Breast epithelium (tissue), 4 donors: ENCODE data around the gene KRT74. TPM values are rescaled to one million over a fixed set of nuclear protein-coding genes. Genes with fewer than 3 reads are reported as not detected.

ENCODE experiments used
- DNase-seq, 2 donors: peaks; one replicate each; pipeline ENCODE4 v3.0.0-alpha.2; 2019; ENCODE audit warnings: low spot score in 2 of 2
- H3K27ac ChIP-seq, 2 donors: fragments of 200-600 bp; sonication (generic) in 1 of 2; one replicate each; pipeline ENCODE4 v1.5.1; 2016 to 2019; ENCODE audit warnings: mild to moderate bottlenecking in 1 of 2
- H3K27me3 ChIP-seq, 2 donors: fragments of 200-600 bp; sonication (generic) in 1 of 2; one replicate each; pipeline versions ENCODE4 v1.5.1 to v1.6.0; 2017 to 2019; ENCODE audit warnings: control low read depth in 1 of 2, mild to moderate bottlenecking in 1 of 2
- H3K36me3 ChIP-seq: fragments of 200-600 bp; one replicate; pipeline ENCODE4 v1.5.1; 2019
- H3K4me1 ChIP-seq, 2 donors: fragments of 200-600 bp; sonication (generic); one replicate each; pipeline ENCODE4 v1.5.1; 2016 to 2019; ENCODE audit warnings: control low read depth in 1 of 2
- H3K4me3 ChIP-seq, 3 donors: fragments of 200-600 bp; sonication (generic); 1 replicate in 2 of 3; 2 replicates in 1 of 3; pipeline ENCODE4 v1.5.1; 2016 to 2019; ENCODE audit warnings: mild to moderate bottlenecking in 3 of 3, moderate library complexity in 2 of 3
- H3K9me3 ChIP-seq, 2 donors: fragments of 200-600 bp; sonication (generic) in 1 of 2; one replicate each; pipeline ENCODE4 v1.5.1; 2016 to 2019; ENCODE audit warnings: control low read depth in 1 of 2
- CTCF ChIP-seq, 3 donors: fragments of 450-650 bp; IDR thresholded peaks; one replicate each; pipeline ENCODE4 v1.5.1; 2016 to 2017; ENCODE audit warnings: antibody characterized with exemption in 3 of 3, mild to moderate bottlenecking in 3 of 3, moderate library complexity in 3 of 3
- POLR2A ChIP-seq: fragments of 450-650 bp; IDR thresholded peaks from one replicate; pipeline ENCODE4 v1.6.1; 2016; ENCODE audit warnings: antibody characterized with exemption, mild to moderate bottlenecking, moderate library complexity
- POLR2AphosphoS5 ChIP-seq, 3 donors: sonication (generic); formaldehyde crosslinking; IDR thresholded peaks; one replicate each; pipeline ENCODE4 v1.6.1; 2017; ENCODE audit warnings: antibody characterized with exemption in 3 of 3
- intact Hi-C: fragments of 100-400 bp; cut with DNase I; formaldehyde crosslinking; loops from one replicate; pipeline ENCODE4 v1.15.1; 2023; ENCODE audit warnings: low total_unique reads
- total RNA-seq, 3 donors: library from RNA; depleted of rRNA; stranded (reverse); fragments of >200 nt; gene quantifications; one replicate each; pipeline ENCODE4 v1.1.0, GENCODE V29; 2016

Gene KRT74
- total RNA-seq, 3 donors from 2014 or later = not detected

- peak overlapping the region; percentile 77 to 83 for H3K27ac ChIP-seq
- no peaks in the 10 kb centered on the region for H3K9me3 ChIP-seq
- no peaks in the 10 kb centered on the region for H3K27me3 ChIP-seq
- H3K4me1 ChIP-seq = peaks cover 3 to 16% of the 10 kb centered on the region in 2 donors
- no peak for TF ChIP-seq CTCF (IDR thresholded peaks at IDR 0.05)
- intact Hi-C loops = no loop called here
- DNase-seq = peak in 1 of 2 donors; percentile 21
- no peak overlapping the region for H3K4me3 ChIP-seq
- no peaks in the 10 kb centered on the region for H3K36me3 ChIP-seq
Measured at GRCh38 chr12:52526511-52526951, 47.1 kb downstream of the KRT74 start.

- Histone ChIP-seq H3K27ac (peak overlapping the region; percentile 77 to 83), H3K9me3 (no peaks in the 10 kb centered on the region), H3K4me1 (peaks cover 3 to 16% of the 10 kb centered on the region in 2 donors), H3K27me3 (no peaks in the 10 kb centered on the region), H3K4me3 (no peak overlapping the region), H3K36me3 (no peaks in the 10 kb centered on the region)
- intact Hi-C loops = no loop called here
- peak in 1 of 2 donors; percentile 17 for DNase-seq
- TF ChIP-seq POLR2AphosphoS5 (IDR thresholded peaks at IDR 0.05) (no peak), CTCF (IDR thresholded peaks at IDR 0.05) (no peak), POLR2A (no peak)
Measured at GRCh38 chr12:52525661-52526499, 47.8 kb downstream of the KRT74 start.

- peak in 1 of 2 donors; percentile 37 for DNase-seq
- H3K36me3 ChIP-seq = no peaks in the 10 kb centered on the region
- intact Hi-C loops = no loop called here
Measured at GRCh38 chr12:52524898-52525591, 48.6 kb downstream of the KRT74 start.

GRCh38 chr12:52524241-52524897 is 49.3 kb downstream of the KRT74 start:
- Histone ChIP-seq H3K27me3 (no peaks in the 10 kb centered on the region), H3K36me3 (no peaks in the 10 kb centered on the region), H3K4me1 (peaks cover 3 to 16% of the 10 kb centered on the region in 2 donors), H3K27ac (peak overlapping the region; percentile 83 to 90), H3K4me3 (no peak overlapping the region), H3K9me3 (no peaks in the 10 kb centered on the region)
- intact Hi-C loops = no loop called here
- peak in 1 of 2 donors; percentile 89 for DNase-seq
- TF ChIP-seq CTCF (IDR thresholded peaks at IDR 0.05) = no peak
- no peak for TF ChIP-seq POLR2A
- no peak for TF ChIP-seq POLR2AphosphoS5 (IDR thresholded peaks at IDR 0.05)

More at GRCh38 chr12:52524898-52525591, 48.6 kb downstream of the KRT74 start:
- TF ChIP-seq POLR2AphosphoS5 (IDR thresholded peaks at IDR 0.05) (no peak), POLR2A (no peak)
- Histone ChIP-seq H3K27me3 (no peaks in the 10 kb centered on the region), H3K9me3 (no peaks in the 10 kb centered on the region), H3K4me1 (peaks cover 3 to 16% of the 10 kb centered on the region in 2 donors), H3K27ac (peak overlapping the region; percentile 77 to 83), H3K4me3 (peak overlapping the region in 1 of 3 donors; percentile 2)

- Histone ChIP-seq H3K27me3 (no peaks in the 10 kb centered on the region), H3K36me3 (no peaks in the 10 kb centered on the region), H3K4me3 (no peak overlapping the region), H3K9me3 (no peaks in the 10 kb centered on the region), H3K4me1 (peaks cover 3 to 13% of the 10 kb centered on the region in 2 donors), H3K27ac (peak overlapping the region; percentile 83 to 90)
- intact Hi-C loops = no loop called here
- DNase-seq = peak in 1 of 2 donors; percentile 64
- TF ChIP-seq POLR2A (no peak), CTCF (IDR thresholded peaks at IDR 0.05) (no peak), POLR2AphosphoS5 (IDR thresholded peaks at IDR 0.05) (no peak)
Measured at GRCh38 chr12:52523824-52524223, 49.8 kb downstream of the KRT74 start.
